IPS-NIHi7 (cell line): ENCODE data around the gene CDC5L.
A peak's percentile ranks its signal among the peaks of the same experiment; 100 is the strongest.

ENCODE experiments used
- DNase-seq: peaks from one replicate; pipeline ENCODE4 v3.0.0; 2012; ENCODE audit warnings: mixed read lengths; ENCODE audit errors: extremely low spot score

The CDC5L gene

GRCh38 chr6:44452725-44453124 is 65.2 kb downstream of the CDC5L start:
- DNase-seq: no peak

GRCh38 chr6:44453146-44453545 is 65.6 kb downstream of the CDC5L start:
- no peak for DNase-seq

GRCh38 chr6:44454198-44454597 is 66.7 kb downstream of the CDC5L start:
- DNase-seq: no peak

- DNase-seq: peak; percentile 84
Observed at GRCh38 chr6:44456070-44456965, 68.8 kb downstream of the CDC5L start.

GRCh38 chr6:44456966-44457292 is 69.4 kb downstream of the CDC5L start:
- DNase-seq: no peak

- no peak for DNase-seq
Observed at GRCh38 chr6:44457596-44457995, 70.1 kb downstream of the CDC5L start.

- no peak for DNase-seq
Observed at GRCh38 chr6:44458551-44458950, 71.0 kb downstream of the CDC5L start.

GRCh38 chr6:44462335-44462734 is 74.8 kb downstream of the CDC5L start:
- DNase-seq: no peak

- no peak for DNase-seq
Observed at GRCh38 chr6:44462797-44463727, 75.6 kb downstream of the CDC5L start.

GRCh38 chr6:44463728-44464450 is 76.4 kb downstream of the CDC5L start:
- no peak for DNase-seq

GRCh38 chr6:44464527-44465310 is 77.2 kb downstream of the CDC5L start:
- no peak for DNase-seq

GRCh38 chr6:44466955-44467354 is 79.4 kb downstream of the CDC5L start:
- DNase-seq: no peak

- no peak for DNase-seq
Observed at GRCh38 chr6:44468835-44469234, 81.3 kb downstream of the CDC5L start.

- no peak for DNase-seq
Observed at GRCh38 chr6:44470115-44470464, 82.6 kb downstream of the CDC5L start.

GRCh38 chr6:44470746-44471145 is 83.2 kb downstream of the CDC5L start:
- DNase-seq: no peak

- no peak for DNase-seq
Observed at GRCh38 chr6:44471271-44471981, 83.9 kb downstream of the CDC5L start.

- DNase-seq: no peak
Observed at GRCh38 chr6:44472250-44472945, 84.9 kb downstream of the CDC5L start.

- DNase-seq: no peak
Observed at GRCh38 chr6:44473393-44474189, 86.1 kb downstream of the CDC5L start.

- DNase-seq: no peak
Observed at GRCh38 chr6:44474190-44474631, 86.7 kb downstream of the CDC5L start.
